GM23248 (cell line): Measurements from ENCODE around the gene MDGA2.

ENCODE experiments used
- EZH2 ChIP-seq: fragments of 200-600 bp; sonication (generic); IDR thresholded peaks from 2 replicates; pipeline ENCODE4 v1.6.1; 2018; ENCODE audit warnings: antibody characterized with exemption, mild to moderate bottlenecking; ENCODE audit not compliant: insufficient read depth, poor library complexity, severe bottlenecking
- EZH2phosphoT487 ChIP-seq: fragments of 200-600 bp; sonication (generic); IDR thresholded peaks from 2 replicates; pipeline ENCODE4 v1.6.1; 2018; ENCODE audit warnings: antibody characterized with exemption, moderate library complexity, mild to moderate bottlenecking, low read depth; ENCODE audit not compliant: insufficient read depth

DNA sequence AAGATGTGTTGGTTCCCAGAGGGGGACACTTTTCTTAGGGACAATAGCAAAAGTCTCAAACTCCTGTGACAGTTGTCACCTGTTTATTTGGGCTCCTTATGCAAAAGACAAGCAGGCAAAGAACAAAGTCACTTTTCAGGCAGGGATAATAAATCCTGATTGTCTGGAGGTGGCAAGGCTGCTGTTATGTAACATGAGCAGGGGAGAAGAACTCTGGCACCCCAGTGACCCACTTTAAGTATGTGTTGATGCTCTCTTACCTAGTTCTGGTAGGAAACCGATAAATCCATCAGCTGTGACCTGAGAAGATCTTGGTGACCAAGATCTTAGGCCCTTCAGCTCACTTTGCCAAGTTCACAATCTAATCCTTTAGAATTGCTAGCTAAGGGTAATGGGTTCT lies 17.4 kb downstream of the MDGA2 start:
- TF ChIP-seq EZH2 (no peak), EZH2phosphoT487 (no peak)
